GM19043 (cell line): ENCODE results near the gene MDM4.

Experiments
- ATAC-seq: cut with Tn5 transposase; IDR thresholded peaks from one replicate; pipeline ENCODE4 v1.9.1; 2021; ENCODE audit warnings: low read depth; ENCODE audit not compliant: unreplicated experiment

Gene MDM4

DNA sequence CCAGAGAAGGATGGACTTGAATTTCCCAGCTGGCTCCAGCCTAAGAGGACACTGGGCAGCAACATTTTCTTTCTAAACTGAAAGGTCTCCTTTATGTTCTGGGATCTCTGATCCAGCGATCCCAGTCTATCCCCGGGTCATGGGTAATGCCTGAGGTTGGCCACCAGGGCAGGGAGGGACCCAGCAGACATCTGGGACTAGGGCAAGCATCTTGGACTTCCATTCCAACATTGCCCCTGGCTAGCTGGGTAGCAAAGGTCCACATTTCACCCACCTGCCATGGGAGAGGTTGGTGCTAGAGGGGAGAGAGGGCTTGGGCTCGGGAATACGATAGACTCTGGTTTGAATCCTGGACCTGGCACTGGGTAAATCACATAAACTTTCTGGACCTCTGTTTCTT is 84.8 kb downstream of the MDM4 start:
- ATAC-seq = no peak

DNA sequence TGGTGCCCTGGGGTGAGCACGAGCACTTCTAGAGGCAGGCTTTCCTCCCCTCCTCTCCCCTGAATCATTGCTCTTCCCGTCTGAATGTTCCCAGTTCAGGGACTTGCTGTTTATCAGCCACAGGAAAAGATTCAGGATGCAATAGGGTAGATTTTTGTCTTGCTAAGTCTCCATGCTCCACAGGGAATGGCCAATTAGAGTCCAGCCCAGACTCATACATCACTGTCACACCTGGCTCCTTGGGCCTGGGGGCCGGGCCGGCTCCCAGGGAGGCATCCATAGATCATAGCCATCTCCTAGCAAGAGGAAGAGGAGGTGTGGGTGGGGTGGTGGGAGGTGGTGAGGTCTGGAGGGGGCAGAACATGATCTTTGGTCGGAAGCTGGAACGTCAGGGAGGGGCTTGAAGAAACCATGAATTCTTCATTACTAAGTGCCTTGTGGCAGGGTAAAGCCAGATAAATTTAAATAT is 85.9 kb downstream of the MDM4 start:
- ATAC-seq = no peak

DNA sequence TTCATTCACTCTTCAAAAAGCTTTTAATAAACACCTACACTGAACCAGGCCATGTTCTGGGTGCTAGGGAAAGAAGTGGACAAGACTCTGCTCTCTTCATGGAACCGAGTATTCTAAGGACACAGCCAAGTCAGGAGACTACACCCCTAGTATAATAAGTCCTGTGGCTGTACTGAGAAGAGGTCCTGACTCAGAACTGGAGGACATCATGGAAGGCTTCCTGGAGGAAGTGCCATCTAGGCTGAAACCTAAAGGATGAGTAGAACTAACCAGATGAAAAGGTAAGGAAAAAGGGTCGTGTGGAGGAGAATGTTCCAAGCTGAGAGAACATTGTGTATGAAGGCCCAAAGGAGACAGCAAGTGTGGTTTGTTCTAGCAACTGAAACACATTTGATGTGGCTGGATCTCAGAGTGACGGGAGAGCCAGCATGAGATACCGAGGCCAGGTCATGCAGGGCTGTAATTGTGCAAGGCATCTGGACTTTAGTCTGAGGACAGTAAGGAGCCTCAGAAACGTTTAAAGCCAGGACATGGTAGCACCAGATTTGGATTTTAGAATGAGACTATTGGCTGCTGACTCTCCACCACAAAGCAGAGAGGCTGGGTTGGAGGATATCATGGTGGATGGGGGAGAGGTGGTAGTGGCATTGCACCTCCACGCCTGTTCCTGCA is 86.8 kb downstream of the MDM4 start:
- ATAC-seq = no peak

- no peak for ATAC-seq
Measured at GRCh38 chr1:204605791-204606190, 89.6 kb downstream of the MDM4 start.
